ENCODE data around the gene PDCD1.

PDCD1 gene

GRCh38 chr2:241851325-241852115 is 7.2 kb downstream of the PDCD1 start:
- no peak overlapping the region for H3K4me3 ChIP-seq (ENCODE audit: low read length)
- DNase-seq (ENCODE audit: low read depth), result no peak
- no peak for TF ChIP-seq CTCF (conservative IDR thresholded peaks at IDR 0.05; ENCODE audit: low read length)

- no peak for DNase-seq (ENCODE audit: low read depth)
- no peak overlapping the region for H3K4me3 ChIP-seq (ENCODE audit: low read length)
- no peak for TF ChIP-seq CTCF (conservative IDR thresholded peaks at IDR 0.05; ENCODE audit: low read length)
These were observed 8.0 kb downstream of the PDCD1 start for GRCh38 chr2:241850544-241851324.

GRCh38 chr2:241849616-241850543 is 8.8 kb downstream of the PDCD1 start:
- no peak for TF ChIP-seq CTCF (conservative IDR thresholded peaks at IDR 0.05; ENCODE audit: low read length)
- DNase-seq (ENCODE audit: low read depth), result no peak
- H3K4me3 ChIP-seq (ENCODE audit: low read length), result no peak overlapping the region

- DNase-seq (ENCODE audit: low read depth), result no peak
- H3K4me3 ChIP-seq (ENCODE audit: low read length), result no peak overlapping the region
- TF ChIP-seq CTCF (conservative IDR thresholded peaks at IDR 0.05; ENCODE audit: low read length), result no peak
These were observed 9.7 kb downstream of the PDCD1 start for GRCh38 chr2:241848761-241849615.

GRCh38 chr2:241846406-241846805 is 12.3 kb downstream of the PDCD1 start:
- TF ChIP-seq CTCF (conservative IDR thresholded peaks at IDR 0.05; ENCODE audit: low read length), result no peak
- no peak for DNase-seq (ENCODE audit: low read depth)
- no peak overlapping the region for H3K4me3 ChIP-seq (ENCODE audit: low read length)

Data from AG10803 (cell line).